Transverse colon (tissue), 4 donors: Measurements from ENCODE around the gene CXXC4. TPM values are rescaled to one million over a fixed set of nuclear protein-coding genes. Genes with fewer than 3 reads are reported as not detected.
A peak's percentile ranks its signal among the peaks of the same experiment; 100 is the strongest.

Experiments used
- DNase-seq: peaks from one replicate; pipeline ENCODE4 v3.0.0-alpha.2; 2019
- H3K27ac ChIP-seq, 4 donors: fragments of 200-600 bp; sonication (generic); 2 replicates each; pipeline ENCODE4 v1.5.1; 2016 to 2018; ENCODE audit warnings: inconsistent platforms in 4 of 4
- H3K27me3 ChIP-seq: fragments of 200-600 bp; sonication (generic); 2 replicates; pipeline ENCODE4 v1.5.1; 2017; ENCODE audit warnings: inconsistent platforms
- H3K36me3 ChIP-seq, 4 donors: fragments of 200-600 bp; sonication (generic); 2 replicates each; pipeline ENCODE4 v1.5.1; 2017 to 2019; ENCODE audit warnings: inconsistent platforms in 4 of 4
- H3K4me1 ChIP-seq, 4 donors: fragments of 200-600 bp; sonication (generic); 2 replicates each; pipeline ENCODE4 v1.5.1; 2017 to 2020; ENCODE audit warnings: inconsistent platforms in 4 of 4
- H3K4me3 ChIP-seq, 4 donors: fragments of 200-600 bp; sonication (generic); 1 replicate in 1 of 4; 2 replicates in 3 of 4; pipeline versions ENCODE4 v1.5.1 to v1.6.1; 2017 to 2019; ENCODE audit warnings: inconsistent platforms in 4 of 4
- H3K9me3 ChIP-seq, 2 donors: fragments of 200-600 bp; sonication (generic); 2 replicates each; pipeline ENCODE4 v1.5.1; 2017 to 2019; ENCODE audit warnings: inconsistent platforms in 2 of 2
- EP300 ChIP-seq: sonication (generic); formaldehyde crosslinking; IDR thresholded peaks from one replicate; pipeline ENCODE4 v1.6.1; 2017; ENCODE audit warnings: antibody characterized with exemption, low read depth
- POLR2A ChIP-seq: fragments of 450-650 bp; IDR thresholded peaks from one replicate; pipeline ENCODE4 v1.6.1; 2016; ENCODE audit warnings: antibody characterized with exemption, mild to moderate bottlenecking, moderate library complexity
- POLR2AphosphoS5 ChIP-seq, 3 donors: sonication (generic); formaldehyde crosslinking; IDR thresholded peaks; one replicate each; pipeline ENCODE4 v1.6.1; 2016; ENCODE audit warnings: antibody characterized with exemption in 3 of 3
- WGBS, 2 donors: methylation state at CpG; one replicate each; pipeline ENCODE4 v1.1.5; 2018; ENCODE audit warnings: low coverage in 1 of 2; 5-methylcytosine and 5-hydroxymethylcytosine counted together
- in situ Hi-C, 4 donors: fragments of 200-750 bp; cut with MboI; loops; one replicate each; pipeline versions ENCODE4 v1.15.0 to v1.15.1; 2017; ENCODE audit warnings: low sequenced_read_pairs in 3 of 4, low pct_ligation_motif_present in 1 of 4, low pct_unique_long_range_greater_than_20kb in 1 of 4
- intact Hi-C: fragments of 100-400 bp; cut with DNase I; formaldehyde crosslinking; loops from one replicate; pipeline ENCODE4 v1.15.1; 2023; ENCODE audit warnings: low total_unique reads
- total RNA-seq, 4 donors: library from RNA; depleted of rRNA; stranded (reverse); fragments of >200 nt; gene quantifications; one replicate each; pipeline ENCODE4 v1.1.0, GENCODE V29; 2016
- TF ChIP-seq, protein P1 (sequence below), 5 experiments: fragments of 200-600 bp in 3 of 5; fragments of 450-650 bp in 2 of 5; sonication (generic) in 3 of 5; IDR thresholded peaks; 1 replicate in 2 of 5; 2 replicates in 3 of 5; pipeline ENCODE4 v1.5.1; 2016 to 2017; ENCODE audit warnings: antibody characterized with exemption in 5 of 5, inconsistent platforms in 3 of 5, mild to moderate bottlenecking in 2 of 5, moderate library complexity in 1 of 5

Gene CXXC4
- total RNA-seq = 1 to 10 TPM in 1 of 4 donors, under 1 TPM in 1, not detected in 2; 0.96 to 1.7 TPM

DNA sequence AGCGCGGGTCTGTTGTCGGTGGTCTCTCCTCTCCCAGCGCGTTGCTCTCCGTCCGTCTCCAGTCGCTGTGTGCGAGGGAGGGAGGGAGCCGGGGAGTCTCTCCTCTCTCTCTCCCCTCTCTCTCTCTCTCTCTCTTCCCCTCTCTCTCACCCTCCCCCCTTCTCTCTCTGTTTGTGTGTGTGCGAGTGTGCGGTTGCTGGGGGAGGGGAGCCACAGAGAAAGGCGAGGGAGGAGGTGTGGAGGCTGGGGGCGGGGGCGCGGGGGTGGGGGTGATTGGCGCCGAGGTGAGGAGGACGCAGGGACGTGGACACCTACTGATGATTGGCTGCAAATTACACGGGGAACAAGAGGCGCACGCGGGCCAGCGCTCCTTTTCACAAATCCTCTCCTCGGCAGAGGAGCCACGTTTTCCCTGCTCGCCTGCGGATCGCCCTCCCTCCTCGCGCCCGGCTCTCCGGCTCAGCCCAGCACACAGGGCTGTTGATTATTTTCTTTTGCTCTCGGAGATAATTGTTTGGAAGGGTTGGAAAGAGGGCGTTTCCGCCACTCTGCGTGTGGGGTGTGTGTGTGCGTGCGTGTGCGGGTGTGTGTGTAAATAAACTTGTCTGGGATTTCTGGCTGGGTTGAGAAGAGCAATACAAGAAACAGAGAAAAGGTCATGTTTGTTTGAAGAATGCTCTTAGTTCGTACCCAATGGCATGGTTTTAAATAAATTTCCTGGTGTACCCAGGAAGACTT, at the start of gene CXXC4:
Gene CXXC4 (minus strand): TSS at position 73 of the 738 bp plus-strand sequence. CDS start 3,092 bp downstream, outside the sequence.
- DNase-seq = peak; percentile 67
- H3K27ac ChIP-seq = peak within 1 kb of the TSS; percentile 83 to 89 (median 86)
- peak in 2 of 3 donors; percentile 17 to 57 for TF ChIP-seq POLR2AphosphoS5 (IDR thresholded peaks at IDR 0.05)
- peak; percentile 49 for TF ChIP-seq POLR2A
- TF ChIP-seq, protein P1, sequence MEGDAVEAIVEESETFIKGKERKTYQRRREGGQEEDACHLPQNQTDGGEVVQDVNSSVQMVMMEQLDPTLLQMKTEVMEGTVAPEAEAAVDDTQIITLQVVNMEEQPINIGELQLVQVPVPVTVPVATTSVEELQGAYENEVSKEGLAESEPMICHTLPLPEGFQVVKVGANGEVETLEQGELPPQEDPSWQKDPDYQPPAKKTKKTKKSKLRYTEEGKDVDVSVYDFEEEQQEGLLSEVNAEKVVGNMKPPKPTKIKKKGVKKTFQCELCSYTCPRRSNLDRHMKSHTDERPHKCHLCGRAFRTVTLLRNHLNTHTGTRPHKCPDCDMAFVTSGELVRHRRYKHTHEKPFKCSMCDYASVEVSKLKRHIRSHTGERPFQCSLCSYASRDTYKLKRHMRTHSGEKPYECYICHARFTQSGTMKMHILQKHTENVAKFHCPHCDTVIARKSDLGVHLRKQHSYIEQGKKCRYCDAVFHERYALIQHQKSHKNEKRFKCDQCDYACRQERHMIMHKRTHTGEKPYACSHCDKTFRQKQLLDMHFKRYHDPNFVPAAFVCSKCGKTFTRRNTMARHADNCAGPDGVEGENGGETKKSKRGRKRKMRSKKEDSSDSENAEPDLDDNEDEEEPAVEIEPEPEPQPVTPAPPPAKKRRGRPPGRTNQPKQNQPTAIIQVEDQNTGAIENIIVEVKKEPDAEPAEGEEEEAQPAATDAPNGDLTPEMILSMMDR (IDR thresholded peaks at IDR 0.05) = no peak
- TF ChIP-seq EP300 = no peak
- H3K36me3 ChIP-seq = no peaks in the 10 kb centered on the region
- in situ Hi-C loops = no loop called here
- WGBS, 2 donors = 0 to 1% methylated on average over 18 to 42 of the region's 42 CpGs
- H3K27me3 ChIP-seq = peaks cover 3% of the 10 kb centered on the region
- intact Hi-C loops = no loop called here
- H3K4me1 ChIP-seq = peaks cover 5 to 42% (median 13%) of the 10 kb centered on the region in 4 donors
- peak within 1 kb of the TSS; percentile 38 to 64 (median 41) for H3K4me3 ChIP-seq
- H3K9me3 ChIP-seq = no peaks in the 10 kb centered on the region

DNA sequence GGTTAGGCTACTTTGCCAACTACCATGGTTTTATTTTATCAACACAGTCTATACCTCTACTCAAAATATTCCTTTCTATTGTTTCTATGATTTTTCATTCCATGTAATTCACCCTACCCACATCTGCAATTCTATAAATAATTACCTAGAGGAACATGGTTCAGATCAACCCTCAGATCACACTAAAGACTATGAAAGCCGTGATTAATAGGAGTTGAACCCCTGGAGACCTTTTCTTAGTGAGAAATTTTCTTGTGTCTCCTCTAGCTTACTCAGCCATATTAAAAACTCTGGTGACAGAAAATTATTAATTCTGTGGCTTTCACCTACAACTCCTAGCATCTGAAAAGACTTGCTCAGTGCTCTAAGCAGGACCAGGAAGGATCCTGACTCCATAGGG, 38.5 kb upstream of the CXXC4 start:
- intact Hi-C loops = no loop called here
- in situ Hi-C loops = no loop called here
- H3K4me3 ChIP-seq = no peak overlapping the region

DNA sequence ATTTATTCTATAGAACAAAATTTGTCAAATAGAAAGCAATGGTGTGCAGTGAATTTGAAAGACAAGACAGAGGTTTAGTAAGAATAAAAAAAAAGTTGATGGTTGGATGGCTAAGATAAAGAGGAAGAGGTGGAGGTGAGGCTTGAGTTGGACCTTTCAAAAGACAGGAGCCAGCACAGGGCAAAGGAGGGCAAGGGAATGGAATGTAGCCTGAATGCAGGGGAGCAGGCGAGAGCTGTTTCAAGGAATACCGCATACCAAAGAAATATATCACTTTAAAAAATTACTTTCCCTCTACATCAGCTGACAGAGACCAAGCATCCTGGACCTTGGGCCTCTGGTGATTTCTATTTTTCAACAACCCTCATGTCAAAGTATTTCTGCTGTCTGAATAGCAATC, 38.0 kb upstream of the CXXC4 start:
- no peaks in the 10 kb centered on the region for H3K9me3 ChIP-seq
- H3K27me3 ChIP-seq = no peaks in the 10 kb centered on the region
- intact Hi-C loops (no loop called here), in situ Hi-C loops (no loop called here)
- no peak for TF ChIP-seq POLR2AphosphoS5 (IDR thresholded peaks at IDR 0.05)
- TF ChIP-seq POLR2A = no peak
- TF ChIP-seq, protein P1 (IDR thresholded peaks at IDR 0.05) = no peak
- no peak for TF ChIP-seq EP300
- no peak overlapping the region for H3K27ac ChIP-seq
- no peaks in the 10 kb centered on the region for H3K4me1 ChIP-seq
- no peak for DNase-seq
- H3K36me3 ChIP-seq = no peaks in the 10 kb centered on the region
- no peak overlapping the region for H3K4me3 ChIP-seq
- WGBS, 2 donors = 75 to 93% methylated on average over 2 of the region's 2 CpGs

More for the DNA sequence above, 38.5 kb upstream of the CXXC4 start:
- Histone ChIP-seq H3K27ac (no peak overlapping the region), H3K27me3 (no peaks in the 10 kb centered on the region), H3K9me3 (no peaks in the 10 kb centered on the region), H3K4me1 (no peaks in the 10 kb centered on the region), H3K36me3 (no peaks in the 10 kb centered on the region)
- no peak for DNase-seq
- no peak for TF ChIP-seq POLR2A
- TF ChIP-seq POLR2AphosphoS5 (IDR thresholded peaks at IDR 0.05) = no peak
- TF ChIP-seq, protein P1 (IDR thresholded peaks at IDR 0.05) = no peak
- TF ChIP-seq EP300 = no peak
- WGBS, 2 donors = 60 to 72% methylated on average over 1 of the region's 1 CpG

DNA sequence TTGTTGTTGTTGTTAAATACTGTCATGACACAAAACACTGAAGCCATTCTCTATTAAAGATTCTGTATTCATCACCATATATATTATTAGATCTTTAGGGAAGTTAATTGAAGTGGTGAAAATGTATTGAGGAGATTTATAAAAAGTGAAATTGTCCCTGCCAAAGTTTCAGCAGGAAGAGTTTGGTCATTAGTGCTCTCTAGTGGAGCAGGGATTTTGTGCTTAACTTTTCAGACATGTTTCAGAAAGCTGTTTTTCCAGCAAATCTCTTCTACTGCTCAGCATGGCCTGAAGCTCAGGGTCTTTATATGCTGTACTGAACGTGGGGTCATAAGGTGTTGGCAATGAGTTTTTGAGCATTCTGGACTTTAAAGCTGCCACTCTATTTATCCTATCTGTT, 36.7 kb upstream of the CXXC4 start:
- intact Hi-C loops = no loop called here
- in situ Hi-C loops = no loop called here
- WGBS, 2 donors = 5 to 20% methylated on average over 1 of the region's 1 CpG
- TF ChIP-seq POLR2A = no peak
- no peak for TF ChIP-seq EP300
- TF ChIP-seq POLR2AphosphoS5 (IDR thresholded peaks at IDR 0.05) = no peak
- TF ChIP-seq, protein P1 (IDR thresholded peaks at IDR 0.05) = peak in 1 of 5 experiments; percentile 26
- no peaks in the 10 kb centered on the region for H3K36me3 ChIP-seq
- no peaks in the 10 kb centered on the region for H3K4me1 ChIP-seq
- H3K27me3 ChIP-seq = no peaks in the 10 kb centered on the region
- H3K4me3 ChIP-seq = no peak overlapping the region
- no peak for DNase-seq
- no peaks in the 10 kb centered on the region for H3K9me3 ChIP-seq
- no peak overlapping the region for H3K27ac ChIP-seq
